H1 (cell line): Measurements from ENCODE around the gene SPAST.

Experiments used
- CBX5 ChIP-seq: fragments of 300-800, 300-1000 bp; sonication (generic); IDR thresholded peaks from 2 replicates; pipeline ENCODE4 v1.7.1; 2016; ENCODE audit warnings: antibody characterized with exemption, low read length, low read depth
- GTF2F1 ChIP-seq: IDR thresholded peaks from 2 replicates; pipeline ENCODE4 v1.6.1; 2012; ENCODE audit warnings: low read depth, low read length, improper control_type of control experiment, borderline replicate concordance
- JUND ChIP-seq: IDR thresholded peaks from 2 replicates; pipeline ENCODE4 v1.6.1; 2011; ENCODE audit warnings: mild to moderate bottlenecking, improper control_type of control experiment, low read length
- POLR2AphosphoS5 ChIP-seq: IDR thresholded peaks from 2 replicates; pipeline ENCODE4 v1.6.1; 2011; ENCODE audit warnings: low read depth, low read length
- POU5F1 ChIP-seq: IDR thresholded peaks from 2 replicates; pipeline ENCODE4 v1.6.1; 2011; ENCODE audit warnings: low read depth, mild to moderate bottlenecking, low read length, moderate library complexity
- RAD21 ChIP-seq, 2 experiments: IDR thresholded peaks in 1 of 2; conservative IDR thresholded peaks in 1 of 2; 2 replicates each; pipeline ENCODE4 v1.6.1; 2011; ENCODE audit warnings: low read depth in 2 of 2, low read length in 2 of 2, improper control_type of control experiment in 1 of 2, inconsistent platforms in 1 of 2, mild to moderate bottlenecking in 1 of 2, moderate library complexity in 1 of 2
- SP1 ChIP-seq: IDR thresholded peaks from 2 replicates; pipeline ENCODE4 v1.6.1; 2011; ENCODE audit warnings: low read depth, low read length
- SRF ChIP-seq: IDR thresholded peaks from 2 replicates; pipeline ENCODE4 v1.6.1; 2011; ENCODE audit warnings: mild to moderate bottlenecking, low read depth, low read length, moderate library complexity
- ZNF274 ChIP-seq: IDR thresholded peaks from 2 replicates; pipeline ENCODE4 v1.7.0; 2012; ENCODE audit warnings: low read length, borderline replicate concordance; ENCODE audit errors: extremely low read depth
- TF ChIP-seq, protein P1 (sequence below), 3 experiments: IDR thresholded peaks; 1 replicate in 2 of 3; 2 replicates in 1 of 3; pipeline versions ENCODE4 v1.5.1 to v1.6.1; 2011; ENCODE audit warnings: low read length in 3 of 3, mild to moderate bottlenecking in 3 of 3, inconsistent platforms in 2 of 3, low read depth in 1 of 3, moderate library complexity in 1 of 3; ENCODE audit not compliant: insufficient read depth in 1 of 3; ENCODE audit errors: control extremely low read depth in 1 of 3
- TF ChIP-seq, protein P2 (sequence below): IDR thresholded peaks from 2 replicates; pipeline ENCODE4 v1.6.1; 2012; ENCODE audit warnings: inconsistent platforms
- TF ChIP-seq, protein P3 (sequence below): IDR thresholded peaks from 2 replicates; pipeline ENCODE4 v1.6.1; 2011; ENCODE audit warnings: low read length, improper control_type of control experiment

DNA sequence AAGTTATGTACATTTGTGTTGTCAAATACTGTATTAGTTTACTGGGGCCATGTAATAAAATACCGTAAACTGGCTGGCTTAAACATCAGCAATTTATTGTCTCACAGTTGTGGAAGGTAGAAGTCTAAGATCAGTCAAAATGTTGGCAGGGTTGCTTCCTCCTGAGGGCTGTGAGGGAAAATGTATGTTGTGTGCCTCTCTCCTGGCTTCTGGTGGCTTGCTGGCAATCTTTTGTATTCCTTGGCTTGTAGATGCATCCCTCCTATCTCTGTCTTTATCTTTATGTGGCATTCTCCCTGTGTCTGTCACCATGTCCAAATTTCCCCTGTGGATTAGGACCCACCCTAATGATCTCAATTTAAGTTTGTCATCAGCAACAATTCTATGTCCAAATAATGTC, 65.3 kb downstream of the SPAST start:
- no peak for TF ChIP-seq CBX5
- TF ChIP-seq, protein P1, sequence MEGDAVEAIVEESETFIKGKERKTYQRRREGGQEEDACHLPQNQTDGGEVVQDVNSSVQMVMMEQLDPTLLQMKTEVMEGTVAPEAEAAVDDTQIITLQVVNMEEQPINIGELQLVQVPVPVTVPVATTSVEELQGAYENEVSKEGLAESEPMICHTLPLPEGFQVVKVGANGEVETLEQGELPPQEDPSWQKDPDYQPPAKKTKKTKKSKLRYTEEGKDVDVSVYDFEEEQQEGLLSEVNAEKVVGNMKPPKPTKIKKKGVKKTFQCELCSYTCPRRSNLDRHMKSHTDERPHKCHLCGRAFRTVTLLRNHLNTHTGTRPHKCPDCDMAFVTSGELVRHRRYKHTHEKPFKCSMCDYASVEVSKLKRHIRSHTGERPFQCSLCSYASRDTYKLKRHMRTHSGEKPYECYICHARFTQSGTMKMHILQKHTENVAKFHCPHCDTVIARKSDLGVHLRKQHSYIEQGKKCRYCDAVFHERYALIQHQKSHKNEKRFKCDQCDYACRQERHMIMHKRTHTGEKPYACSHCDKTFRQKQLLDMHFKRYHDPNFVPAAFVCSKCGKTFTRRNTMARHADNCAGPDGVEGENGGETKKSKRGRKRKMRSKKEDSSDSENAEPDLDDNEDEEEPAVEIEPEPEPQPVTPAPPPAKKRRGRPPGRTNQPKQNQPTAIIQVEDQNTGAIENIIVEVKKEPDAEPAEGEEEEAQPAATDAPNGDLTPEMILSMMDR (IDR thresholded peaks at IDR 0.05; ENCODE audit: control extremely low read depth in 1 of 3, insufficient read depth in 1 of 3, low read depth in 1 of 3, low read length in 3 of 3): no peak
- no peak for TF ChIP-seq POLR2AphosphoS5
- no peak for TF ChIP-seq RAD21 (IDR thresholded peaks at IDR 0.05 in 1 of 2, conservative IDR thresholded peaks at IDR 0.05 in 1 of 2; ENCODE audit: low read depth in 2 of 2, low read length in 2 of 2)
- TF ChIP-seq, protein P2, sequence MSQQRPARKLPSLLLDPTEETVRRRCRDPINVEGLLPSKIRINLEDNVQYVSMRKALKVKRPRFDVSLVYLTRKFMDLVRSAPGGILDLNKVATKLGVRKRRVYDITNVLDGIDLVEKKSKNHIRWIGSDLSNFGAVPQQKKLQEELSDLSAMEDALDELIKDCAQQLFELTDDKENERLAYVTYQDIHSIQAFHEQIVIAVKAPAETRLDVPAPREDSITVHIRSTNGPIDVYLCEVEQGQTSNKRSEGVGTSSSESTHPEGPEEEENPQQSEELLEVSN: no peak
- no peak for TF ChIP-seq JUND
- TF ChIP-seq, protein P3, sequence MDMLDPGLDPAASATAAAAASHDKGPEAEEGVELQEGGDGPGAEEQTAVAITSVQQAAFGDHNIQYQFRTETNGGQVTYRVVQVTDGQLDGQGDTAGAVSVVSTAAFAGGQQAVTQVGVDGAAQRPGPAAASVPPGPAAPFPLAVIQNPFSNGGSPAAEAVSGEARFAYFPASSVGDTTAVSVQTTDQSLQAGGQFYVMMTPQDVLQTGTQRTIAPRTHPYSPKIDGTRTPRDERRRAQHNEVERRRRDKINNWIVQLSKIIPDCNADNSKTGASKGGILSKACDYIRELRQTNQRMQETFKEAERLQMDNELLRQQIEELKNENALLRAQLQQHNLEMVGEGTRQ: no peak
- TF ChIP-seq SRF: no peak
- TF ChIP-seq SP1: no peak
- TF ChIP-seq ZNF274: no peak
- TF ChIP-seq GTF2F1: no peak
- TF ChIP-seq POU5F1: no peak
